Mesothelial cell of epicardium (in vitro differentiated cells): ENCODE measurements around the gene GNA12. TPM values are rescaled to one million over a fixed set of nuclear protein-coding genes. Genes with fewer than 3 reads are reported as not detected.
"Not testable (repeated sequence)": the region's sequence is repeated elsewhere in the genome, so short reads cannot be mapped to it uniquely, and the experiment has no call there.

ENCODE experiments used
- DNase-seq, 2 experiments: peaks; one replicate each; pipeline ENCODE4 v3.0.0; 2021; ENCODE audit warnings: low spot score in 2 of 2; ENCODE audit not compliant: unreplicated experiment in 2 of 2
- H3K27ac Mint-ChIP-seq: 2 replicates; pipeline ENCODE4 v1.8.0; 2021; ENCODE audit warnings: mixed read lengths
- H3K27me3 Mint-ChIP-seq: 2 replicates; pipeline ENCODE4 v1.8.0; 2021; ENCODE audit warnings: low read depth, mixed read lengths
- H3K36me3 Mint-ChIP-seq: 2 replicates; pipeline ENCODE4 v1.8.0; 2021; ENCODE audit warnings: mixed read lengths
- H3K4me1 Mint-ChIP-seq: 2 replicates; pipeline ENCODE4 v1.8.0; 2021; ENCODE audit warnings: mixed read lengths
- H3K4me3 Mint-ChIP-seq: 2 replicates; pipeline ENCODE4 v1.8.0; 2021; ENCODE audit warnings: mild to moderate bottlenecking, moderate library complexity, mixed read lengths
- H3K9me3 Mint-ChIP-seq: 2 replicates; pipeline ENCODE4 v1.8.0; 2021; ENCODE audit warnings: mixed read lengths
- CTCF ChIP-seq: fragments of 200-600 bp; sonication (generic); IDR thresholded peaks from one replicate; pipeline ENCODE4 v1.5.0; 2021; ENCODE audit warnings: antibody characterized with exemption; ENCODE audit not compliant: unreplicated experiment
- total RNA-seq: library from RNA; stranded (reverse); gene quantifications from 3 replicates; pipeline ENCODE4 v1.2.1, GENCODE V29; 2021

Gene GNA12
- total RNA-seq, 1 donor from 2014 or later = 57.1 TPM

- H3K27me3 Mint-ChIP-seq = peaks cover 1% of the 10 kb centered on the region
- H3K27ac Mint-ChIP-seq = no peak overlapping the region
- no peak for TF ChIP-seq CTCF
These were observed 15.8 kb upstream of the GNA12 start for GRCh38 chr7:2859952-2860351.

GRCh38 chr7:2858621-2859020 is 14.5 kb upstream of the GNA12 start:
- no peaks in the 10 kb centered on the region for H3K36me3 Mint-ChIP-seq
- peaks cover 13% of the 10 kb centered on the region for H3K4me1 Mint-ChIP-seq
- H3K27ac Mint-ChIP-seq = no peak overlapping the region
- no peak for DNase-seq
- no peak for TF ChIP-seq CTCF
- H3K9me3 Mint-ChIP-seq = peaks cover 4% of the 10 kb centered on the region
- H3K27me3 Mint-ChIP-seq = no peaks in the 10 kb centered on the region
- no peak overlapping the region for H3K4me3 Mint-ChIP-seq

More at GRCh38 chr7:2859952-2860351, 15.8 kb upstream of the GNA12 start:
- Mint-ChIP-seq H3K9me3 (no peaks in the 10 kb centered on the region), H3K4me3 (no peak overlapping the region), H3K36me3 (no peaks in the 10 kb centered on the region), H3K4me1 (peaks cover 19% of the 10 kb centered on the region)
- no peak for DNase-seq

- no peaks in the 10 kb centered on the region for H3K36me3 Mint-ChIP-seq
- no peak overlapping the region for H3K27ac Mint-ChIP-seq
- H3K4me3 Mint-ChIP-seq = no peak overlapping the region
- TF ChIP-seq CTCF = no peak
- peaks cover 4% of the 10 kb centered on the region for H3K9me3 Mint-ChIP-seq
- H3K27me3 Mint-ChIP-seq = no peaks in the 10 kb centered on the region
- peaks cover 6% of the 10 kb centered on the region for H3K4me1 Mint-ChIP-seq
- DNase-seq = no peak
These were observed 12.5 kb upstream of the GNA12 start for GRCh38 chr7:2856388-2857169.

DNA sequence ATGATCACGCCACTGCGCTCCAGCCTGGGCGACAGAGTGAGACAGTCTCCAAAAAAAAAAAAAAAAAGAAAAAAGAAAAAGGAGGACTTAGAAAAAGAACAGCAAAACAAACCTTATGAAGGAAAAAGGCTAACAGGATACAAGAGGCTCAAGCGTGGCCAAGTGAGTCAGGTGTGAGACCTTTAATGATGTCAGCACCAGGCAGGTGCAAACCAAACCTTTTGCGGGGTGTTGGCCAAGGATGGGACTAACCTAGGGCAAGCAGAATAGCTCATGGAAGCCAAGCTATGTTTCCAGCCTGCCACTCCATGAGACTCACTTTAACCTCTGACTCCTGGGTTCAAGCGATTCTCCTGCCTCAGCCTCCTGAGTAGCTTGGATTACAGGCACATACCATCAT is 11.3 kb upstream of the GNA12 start:
- H3K27me3 Mint-ChIP-seq = no peaks in the 10 kb centered on the region
- H3K9me3 Mint-ChIP-seq = peaks cover 4% of the 10 kb centered on the region
- peaks cover 4% of the 10 kb centered on the region for H3K4me1 Mint-ChIP-seq
- H3K27ac Mint-ChIP-seq = no peak overlapping the region
- no peak for TF ChIP-seq CTCF
- H3K4me3 Mint-ChIP-seq = no peak overlapping the region
- DNase-seq = no peak
- H3K36me3 Mint-ChIP-seq = no peaks in the 10 kb centered on the region

DNA sequence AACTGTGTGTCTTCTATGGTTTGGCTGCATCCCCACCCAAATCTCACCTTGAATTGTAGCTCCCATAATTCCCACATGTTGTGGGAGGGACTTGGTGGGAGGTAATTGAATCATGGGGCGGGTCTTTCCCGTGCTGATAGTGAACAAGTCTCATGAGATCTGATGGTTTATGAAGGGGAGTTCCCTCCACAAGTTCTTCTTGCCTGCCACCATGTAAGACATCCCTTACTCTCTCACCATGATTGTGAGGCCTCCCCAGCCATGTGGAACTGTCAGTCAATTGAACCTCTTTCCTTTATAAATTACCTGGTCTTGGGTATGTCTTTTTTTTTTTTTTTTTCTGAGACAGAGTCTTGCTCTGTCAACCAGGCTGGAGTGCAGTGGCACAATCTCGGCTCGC is 9.4 kb upstream of the GNA12 start:
- not testable (repeated sequence) for DNase-seq, H3K27ac Mint-ChIP-seq, H3K4me3 Mint-ChIP-seq, H3K4me1 Mint-ChIP-seq, H3K9me3 Mint-ChIP-seq, H3K27me3 Mint-ChIP-seq, H3K36me3 Mint-ChIP-seq

GRCh38 chr7:2853147-2853546 is 9.0 kb upstream of the GNA12 start:
- no peaks in the 10 kb centered on the region for H3K27me3 Mint-ChIP-seq
- DNase-seq = no peak
- TF ChIP-seq CTCF = no peak
- H3K36me3 Mint-ChIP-seq = no peaks in the 10 kb centered on the region
- H3K4me3 Mint-ChIP-seq = no peak overlapping the region
- H3K4me1 Mint-ChIP-seq = peaks cover 4% of the 10 kb centered on the region
- no peak overlapping the region for H3K27ac Mint-ChIP-seq
- peaks cover 4% of the 10 kb centered on the region for H3K9me3 Mint-ChIP-seq
